ENCODE measurements around the gene COBL. TPM values are rescaled to one million over a fixed set of nuclear protein-coding genes. Genes with fewer than 3 reads are reported as not detected.

Gene COBL
- total and polyA plus RNA-seq, 2 of the 4 experiments (the other 2 are of a cell fraction) = under 0.01 TPM; not detected in 1

DNA sequence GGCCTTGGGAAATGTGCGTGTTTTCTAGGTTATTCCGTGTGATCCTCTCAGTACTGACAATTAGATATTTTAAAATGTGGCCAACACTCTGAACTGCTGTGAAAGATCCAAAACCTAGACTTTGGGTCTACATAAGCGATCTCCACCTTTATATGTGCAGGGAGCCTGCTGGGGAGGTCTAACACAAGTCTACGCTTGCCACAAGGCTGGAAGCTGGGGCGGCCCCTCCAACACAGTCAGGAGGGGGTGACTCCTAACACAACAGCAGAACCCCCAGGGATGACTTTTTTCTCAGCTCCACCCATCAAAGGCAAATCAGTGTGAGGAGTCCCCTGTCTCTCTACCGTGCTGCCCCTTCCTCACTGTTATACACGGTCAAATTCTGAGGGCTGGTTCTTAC is 202.6 kb downstream of the COBL start:
- Histone ChIP-seq H3K18ac (ENCODE audit: low read depth, low read length) (no peak overlapping the region), H3K56ac (ENCODE audit: extremely low read depth, insufficient read depth, low read length) (no peak overlapping the region), H2BK120ac (ENCODE audit: low read depth, low read length) (no peak overlapping the region), H3K36me3 (ENCODE audit: control insufficient read depth, insufficient read depth, low read length) (no peaks in the 10 kb centered on the region), H3K4me2 (ENCODE audit: low read depth, low read length) (no peak overlapping the region), H4K8ac (ENCODE audit: low read depth in 2 of 2, low read length in 2 of 2) (no peak overlapping the region), H2BK20ac (ENCODE audit: low read depth, low read length) (no peak overlapping the region), H3K9me3 (ENCODE audit: control insufficient read depth, insufficient read depth, low read length) (no peaks in the 10 kb centered on the region), H2BK15ac (ENCODE audit: low read depth, low read length) (no peak overlapping the region), H3K4ac (ENCODE audit: low read depth, low read length) (no peak overlapping the region), H2AK5ac (ENCODE audit: low read depth, low read length) (no peak overlapping the region), H3K79me1 (ENCODE audit: low read depth in 1 of 2, low read length in 2 of 2) (no peaks in the 10 kb centered on the region), H4K20me1 (ENCODE audit: insufficient read depth, low read length) (no peaks in the 10 kb centered on the region), H2BK5ac (ENCODE audit: low read depth, low read length, poor library complexity, severe bottlenecking) (no peak overlapping the region), H3K14ac (replicated peaks; ENCODE audit: low read depth, low read length) (no peak overlapping the region), H3K9me1 (ENCODE audit: insufficient read depth, low read length) (no peaks in the 10 kb centered on the region), H3K4me1 (ENCODE audit: control insufficient read depth, insufficient read depth, low read length) (no peaks in the 10 kb centered on the region), H3K27me3 (ENCODE audit: control insufficient read depth, insufficient read depth, low read length) (no peaks in the 10 kb centered on the region; the same call in 1 of the 2 replicates), H2AFZ (replicated peaks; ENCODE audit: low read length, poor library complexity) (no peak overlapping the region), H3K4me3 (ENCODE audit: insufficient read depth, low read depth, low read length) (no peak overlapping the region), H2AK9ac (replicated peaks; ENCODE audit: low read depth, low read length, poor library complexity) (no peak overlapping the region), H3K23ac (ENCODE audit: low read depth, low read length) (no peak overlapping the region), H4K91ac (ENCODE audit: insufficient read depth, low read depth, low read length) (no peak overlapping the region), H4K5ac (ENCODE audit: low read depth, low read length) (no peak overlapping the region), H3K9ac (ENCODE audit: low read depth, low read length) (no peak overlapping the region), H3K27ac (ENCODE audit: insufficient read depth, low read length) (no peak overlapping the region)
- no peak for DNase-seq
- WGBS, 2 experiments (ENCODE audit: extremely low coverage in 2 of 2, insufficient read length in 1 of 2) = no CpG with 5 or more reads among the region's 7 CpGs
- no peak for ATAC-seq (ENCODE audit: low read depth)
- CTCF ChIA-PET = no interaction called here
- no peak for TF ChIP-seq SMC3 (IDR thresholded peaks at IDR 0.05; ENCODE audit: low read depth, low read length)
- dilution Hi-C loops (cut with HindIII; ENCODE audit: low sequenced_read_pairs, unreplicated experiment) = no loop called here
- intact Hi-C loops (cut with micrococcal nuclease) = no loop called here
- BruUV-seq (replicated peaks) = no TSS peak
- in situ Hi-C loops (cut with MboI; ENCODE audit: low sequenced_read_pairs) = no loop called here
- POLR2A ChIA-PET (ENCODE audit: unreplicated experiment) = no interaction called here

All from IMR-90 (cell line).